Measurements from ENCODE around the gene COX5B. TPM values are rescaled to one million over a fixed set of nuclear protein-coding genes. Genes with fewer than 3 reads are reported as not detected.
A peak's percentile ranks its signal among the peaks of the same experiment; 100 is the strongest.

Gene COX5B
- total and polyA plus RNA-seq, 9 of the 15 experiments (the other 6 are each of a cell fraction or from before 2014, with no cell fraction given) = 154 to 1,424 (median 487) TPM

- TF ChIP-seq, protein P1, sequence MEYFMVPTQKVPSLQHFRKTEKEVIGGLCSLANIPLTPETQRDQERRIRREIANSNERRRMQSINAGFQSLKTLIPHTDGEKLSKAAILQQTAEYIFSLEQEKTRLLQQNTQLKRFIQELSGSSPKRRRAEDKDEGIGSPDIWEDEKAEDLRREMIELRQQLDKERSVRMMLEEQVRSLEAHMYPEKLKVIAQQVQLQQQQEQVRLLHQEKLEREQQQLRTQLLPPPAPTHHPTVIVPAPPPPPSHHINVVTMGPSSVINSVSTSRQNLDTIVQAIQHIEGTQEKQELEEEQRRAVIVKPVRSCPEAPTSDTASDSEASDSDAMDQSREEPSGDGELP (CRISPR knock-in tag; IDR thresholded peaks at IDR 0.05; ENCODE audit: borderline replicate concordance) = peak; percentile 29; the same call in 1 of the 2 replicates
- TF ChIP-seq U2AF2 (optimal IDR thresholded peaks at IDR 0.05; ENCODE audit: low read depth, low read length) (no peak), PHTF2 (CRISPR knock-in tag; IDR thresholded peaks at IDR 0.05) (peak; percentile 6; the same call in 1 of the 2 replicates), ZNF175 (CRISPR knock-in tag; IDR thresholded peaks at IDR 0.05; ENCODE audit: low read depth) (no peak), MEF2D (tag; conservative IDR thresholded peaks at IDR 0.05; ENCODE audit: low read depth) (no peak), ZNF740 (CRISPR knock-in tag; IDR thresholded peaks at IDR 0.05) (no peak), ZNF740 (tag; IDR thresholded peaks at IDR 0.05) (no peak), PCBP1 (IDR thresholded peaks at IDR 0.05; ENCODE audit: low read depth, low read length, poor library complexity, severe bottlenecking) (peak; percentile 51), FOXK2 (conservative IDR thresholded peaks at IDR 0.05 in 1 of 2, IDR thresholded peaks at IDR 0.05 in 1 of 2; ENCODE audit: low read depth in 2 of 2) (peak; percentile 72 to 76; a peak in 3 of 4 replicates), MYC (IDR thresholded peaks at IDR 0.05; ENCODE audit: low read depth, low read length) (peak; percentile 45), MYC (CRISPR knock-in tag; IDR thresholded peaks at IDR 0.05; ENCODE audit: borderline replicate concordance, low read depth) (no peak), HCFC1 (IDR thresholded peaks at IDR 0.05; ENCODE audit: low read depth, low read length) (peak; percentile 58; the same call in 1 of the 2 replicates), EGR1 (conservative IDR thresholded peaks at IDR 0.05) (peak; percentile 99), BACH1 (tag; IDR thresholded peaks at IDR 0.05) (no peak), GATAD2A (IDR thresholded peaks at IDR 0.05) (no peak), TFE3 (CRISPR knock-in tag; IDR thresholded peaks at IDR 0.05) (peak; percentile 6; the same call in 1 of the 2 replicates), HNRNPLL (IDR thresholded peaks at IDR 0.05; ENCODE audit: low read depth, low read length, poor library complexity, severe bottlenecking) (peak; percentile 86), ZNF12 (CRISPR knock-in tag; IDR thresholded peaks at IDR 0.05) (no peak; the same call in 1 of the 2 replicates), HDAC1 (IDR thresholded peaks at IDR 0.05) (peak in 1 of 2 experiments; percentile 76; a peak in 2 of 4 replicates)
- TF ChIP-seq, protein P2, sequence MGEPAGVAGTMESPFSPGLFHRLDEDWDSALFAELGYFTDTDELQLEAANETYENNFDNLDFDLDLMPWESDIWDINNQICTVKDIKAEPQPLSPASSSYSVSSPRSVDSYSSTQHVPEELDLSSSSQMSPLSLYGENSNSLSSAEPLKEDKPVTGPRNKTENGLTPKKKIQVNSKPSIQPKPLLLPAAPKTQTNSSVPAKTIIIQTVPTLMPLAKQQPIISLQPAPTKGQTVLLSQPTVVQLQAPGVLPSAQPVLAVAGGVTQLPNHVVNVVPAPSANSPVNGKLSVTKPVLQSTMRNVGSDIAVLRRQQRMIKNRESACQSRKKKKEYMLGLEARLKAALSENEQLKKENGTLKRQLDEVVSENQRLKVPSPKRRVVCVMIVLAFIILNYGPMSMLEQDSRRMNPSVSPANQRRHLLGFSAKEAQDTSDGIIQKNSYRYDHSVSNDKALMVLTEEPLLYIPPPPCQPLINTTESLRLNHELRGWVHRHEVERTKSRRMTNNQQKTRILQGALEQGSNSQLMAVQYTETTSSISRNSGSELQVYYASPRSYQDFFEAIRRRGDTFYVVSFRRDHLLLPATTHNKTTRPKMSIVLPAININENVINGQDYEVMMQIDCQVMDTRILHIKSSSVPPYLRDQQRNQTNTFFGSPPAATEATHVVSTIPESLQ (CRISPR knock-in tag; IDR thresholded peaks at IDR 0.05) = no peak
Measured at GRCh38 chr2:97645695-97646629, at the start of gene COX5B (continued).

Data from K562 (cell line).